Measurements from ENCODE around the gene RGS19. TPM values are rescaled to one million over a fixed set of nuclear protein-coding genes. Genes with fewer than 3 reads are reported as not detected.

RGS19 gene
- total and polyA plus RNA-seq, 2 of the 8 experiments (the other 6 are each of a cell fraction or from before 2014, with no cell fraction given) = 12.7 to 16.8 TPM

DNA sequence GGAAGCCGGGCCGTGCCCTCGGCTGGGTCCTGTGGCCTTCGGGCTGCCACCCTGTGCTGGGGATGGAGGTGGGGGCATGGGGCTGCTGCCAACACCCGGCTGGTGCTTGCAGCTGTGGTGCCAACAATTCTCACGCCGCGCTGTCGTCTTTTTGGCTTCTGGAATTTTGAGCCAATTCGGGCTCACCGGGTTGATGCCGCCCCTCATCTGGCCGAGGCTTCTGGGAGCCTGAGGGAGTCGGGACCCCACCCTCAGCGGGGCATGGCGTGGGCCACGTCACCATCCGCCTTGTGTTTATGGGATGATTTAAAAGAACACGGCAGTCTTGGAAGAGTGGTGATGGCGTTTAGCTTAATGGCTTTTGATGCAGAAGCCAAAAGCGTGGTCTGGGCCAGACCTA is 36.7 kb upstream of the RGS19 start:
- Histone ChIP-seq H3K79me2 (ENCODE audit: control insufficient read depth in 1 of 2, insufficient read depth in 2 of 2, low read length in 2 of 2) (no peaks in the 10 kb centered on the region), H3K23me2 (ENCODE audit: low read depth, low read length) (no peaks in the 10 kb centered on the region), H3K9ac (replicated peaks in 1 of 4; ENCODE audit: extremely low read depth in 1 of 4, low read depth in 3 of 4, low read length in 3 of 4) (0 out of 7 replicates have a peak overlapping the region, but pooled peaks of 1 of the 4 experiments have one; percentile 13), H4K5ac (ENCODE audit: insufficient read length, low read depth, low read length) (no peak overlapping the region), H3K36me3 (ENCODE audit: control insufficient read depth in 2 of 4, insufficient read depth in 4 of 4, low read length in 3 of 4) (no peaks in the 10 kb centered on the region), H2BK20ac (ENCODE audit: low read length) (no peak overlapping the region), H3K4ac (replicated peaks; ENCODE audit: insufficient read length, low read depth, low read length) (no peak overlapping the region), H2AFZ (ENCODE audit: low read length) (no peak overlapping the region), H3K14ac (ENCODE audit: insufficient read length) (no peak overlapping the region), H3K27ac (ENCODE audit: low read depth, low read length) (no peak overlapping the region), H2BK120ac (replicated peaks; ENCODE audit: low read depth, low read length) (no peak overlapping the region), H3K9me3 (ENCODE audit: insufficient read depth in 2 of 2, low read depth in 1 of 2, low read length in 1 of 2) (no peaks in the 10 kb centered on the region), H4K20me1 (replicated peaks in 1 of 2; ENCODE audit: control insufficient read depth in 1 of 2, insufficient read depth in 2 of 2, low read length in 2 of 2) (no peaks in the 10 kb centered on the region), H3K4me1 (replicated peaks in 1 of 4; ENCODE audit: control insufficient read depth in 3 of 4, insufficient read depth in 4 of 4, low read length in 3 of 4) (no peaks in the 10 kb centered on the region; a peak in 2 of 7 replicates), H3K4me3 (ENCODE audit: extremely low read depth in 1 of 4, insufficient read depth in 2 of 4, low read depth in 3 of 4, low read length in 4 of 4) (no peak overlapping the region), H2BK15ac (ENCODE audit: low read length) (no peak overlapping the region), H3K27me3 (replicated peaks in 1 of 4; ENCODE audit: control insufficient read depth in 3 of 4, extremely low read depth in 1 of 4, insufficient read depth in 3 of 4, low read length in 3 of 4) (no peaks in the 10 kb centered on the region), H4K8ac (ENCODE audit: extremely low read depth, insufficient read depth, low read length) (no peak overlapping the region; the same call in 1 of the 2 replicates), H2BK12ac (ENCODE audit: low read depth, low read length) (no peak overlapping the region), H4K91ac (replicated peaks; ENCODE audit: insufficient read length, low read length) (no peak overlapping the region), H3K18ac (ENCODE audit: extremely low read depth, low read length) (no peak overlapping the region), H3K56ac (replicated peaks; ENCODE audit: insufficient read length, low read depth, low read length) (no peak overlapping the region), H3K23ac (ENCODE audit: insufficient read length) (no peak overlapping the region), H2BK5ac (ENCODE audit: low read depth, low read length) (no peak overlapping the region), H3K4me2 (ENCODE audit: insufficient read depth in 1 of 2, low read depth in 2 of 2, low read length in 2 of 2) (no peak overlapping the region), H2AK5ac (ENCODE audit: low read depth, low read length) (no peak overlapping the region), H3K79me1 (ENCODE audit: low read depth, low read length) (no peaks in the 10 kb centered on the region)
- FAIRE-seq = no peak
- POLR2A ChIA-PET (ENCODE audit: partially characterized antibody) = no interaction called here
- CTCF ChIA-PET (ENCODE audit: partially characterized antibody) = interaction anchor here (0.7 to 10.1 kb wide), 11 partner anchors 8 to 170 kb away, joined by 3 to 144 read pairs (median 4); partner anchors contain the start of genes LKAAEAR1, OPRL1, PRPF6 and RGS19
- peak in 1 of 2 experiments; percentile 41 for DNase-seq (ENCODE audit: low read depth in 1 of 2, low spot score in 2 of 2)
- WGBS, 2 experiments (ENCODE audit: extremely low coverage in 1 of 2, insufficient coverage in 1 of 2, insufficient read length in 1 of 2, insufficient replicate concordance in 2 of 2, low coverage in 1 of 2, low lambda C conversion rate in 2 of 2, missing lambda C conversion rate in 1 of 2) = 89% methylated on average over 21 of the region's 21 CpGs; no CpG with 5 or more reads in 1 of the 2 experiments
- TF ChIP-seq TEAD4 (IDR thresholded peaks at IDR 0.05; ENCODE audit: low read depth, low read length) (no peak), POLR2A (IDR thresholded peaks at IDR 0.05; ENCODE audit: control extremely low read depth in 1 of 2, low read depth in 2 of 2, low read length in 2 of 2) (no peak)
